Amniotic epithelial cell (primary cell): ENCODE measurements around the gene C3orf22.

Experiments
- DNase-seq: peaks from one replicate; pipeline ENCODE4 v3.0.0-alpha.2; 2010; ENCODE audit warnings: low read depth

The C3orf22 gene

GRCh38 chr3:126556637-126557414 lies 1.9 kb downstream of the C3orf22 start:
- DNase-seq: no peak

- DNase-seq: no peak
Measured at GRCh38 chr3:126555795-126556636, 2.7 kb downstream of the C3orf22 start.

GRCh38 chr3:126554560-126555525 lies 3.9 kb downstream of the C3orf22 start:
- DNase-seq: no peak

DNA sequence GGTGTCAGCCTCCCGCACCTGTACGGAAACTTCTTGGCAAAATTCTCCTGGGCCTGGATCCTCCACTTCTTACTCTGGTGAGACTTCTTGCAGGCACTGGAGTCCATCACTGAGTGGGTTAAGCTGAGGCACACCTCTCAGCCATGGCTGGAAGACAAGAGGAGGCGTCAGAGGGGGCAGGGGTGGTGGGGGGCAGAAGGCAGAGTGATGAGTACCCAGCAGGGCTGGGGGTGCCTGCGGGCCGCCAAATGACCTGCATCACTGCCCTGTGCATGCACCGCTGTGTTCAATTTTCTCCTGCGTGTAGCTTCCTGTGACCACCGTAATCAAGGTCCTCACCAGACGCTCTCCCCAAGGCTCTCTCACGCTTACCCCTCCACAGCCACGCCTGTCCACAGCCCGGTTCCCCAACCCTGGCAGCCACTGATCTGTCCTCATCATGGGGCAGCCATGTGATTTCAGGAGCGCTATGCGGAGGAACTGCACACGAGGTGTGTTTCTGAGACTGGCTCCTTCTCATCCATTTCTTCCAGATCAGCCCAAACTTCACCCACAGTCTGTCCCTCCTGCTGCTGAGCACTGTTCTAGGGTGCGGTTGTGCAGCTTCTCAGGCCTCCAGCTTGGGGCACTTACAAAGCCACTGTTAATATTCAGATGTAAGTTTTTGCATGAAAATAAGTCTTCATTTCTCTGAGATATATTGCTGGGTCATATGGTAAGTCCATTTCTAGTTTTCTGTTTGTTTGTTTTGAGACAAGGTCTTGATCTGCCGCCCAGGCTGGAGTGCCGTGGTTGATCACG lies 5.2 kb downstream of the C3orf22 start:
- no peak for DNase-seq

- no peak for DNase-seq
Measured at GRCh38 chr3:126552688-126553283, 5.9 kb downstream of the C3orf22 start.

DNA sequence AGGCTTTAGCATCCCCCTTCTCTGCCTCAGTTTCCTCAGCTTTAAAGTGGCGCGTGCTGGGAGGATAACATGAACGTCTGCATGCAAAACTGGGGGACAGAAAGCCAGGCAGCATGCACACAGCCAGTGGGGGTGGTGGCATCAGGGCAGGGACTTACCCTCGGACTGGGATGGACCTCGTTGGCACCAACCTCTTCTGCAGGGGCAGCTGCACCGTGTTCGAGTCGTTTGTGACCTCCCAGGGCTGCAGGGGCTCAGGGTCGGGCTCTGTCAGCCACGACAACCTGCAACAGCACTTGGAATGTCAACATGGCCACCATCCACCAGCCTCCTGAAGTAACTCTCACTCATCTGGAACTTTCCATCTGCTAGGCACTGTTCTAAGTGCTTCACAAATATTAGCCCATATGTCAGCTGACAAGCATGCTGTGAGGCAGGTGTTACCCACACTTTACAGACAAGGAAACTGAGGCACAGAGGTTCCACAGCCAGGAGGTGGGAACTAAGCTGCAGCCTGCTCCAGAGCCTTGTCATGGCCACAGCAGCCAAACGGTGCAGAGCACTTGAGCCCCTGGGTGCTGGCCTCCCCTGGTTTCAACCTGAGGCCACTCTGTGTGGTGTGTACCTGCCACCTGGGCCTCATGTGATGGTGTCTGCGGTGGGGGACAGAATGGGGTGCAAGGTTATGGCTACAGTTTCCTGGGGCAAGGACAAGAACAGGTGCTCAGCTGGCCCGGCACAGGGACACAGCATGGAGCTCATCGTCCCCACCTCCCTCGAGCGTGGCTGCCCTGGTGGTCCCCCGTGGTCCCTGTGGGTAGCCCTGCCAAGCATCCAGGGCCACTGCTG lies 6.7 kb downstream of the C3orf22 start:
- no peak for DNase-seq

GRCh38 chr3:126551121-126551838 lies 7.5 kb downstream of the C3orf22 start:
- no peak for DNase-seq

DNA sequence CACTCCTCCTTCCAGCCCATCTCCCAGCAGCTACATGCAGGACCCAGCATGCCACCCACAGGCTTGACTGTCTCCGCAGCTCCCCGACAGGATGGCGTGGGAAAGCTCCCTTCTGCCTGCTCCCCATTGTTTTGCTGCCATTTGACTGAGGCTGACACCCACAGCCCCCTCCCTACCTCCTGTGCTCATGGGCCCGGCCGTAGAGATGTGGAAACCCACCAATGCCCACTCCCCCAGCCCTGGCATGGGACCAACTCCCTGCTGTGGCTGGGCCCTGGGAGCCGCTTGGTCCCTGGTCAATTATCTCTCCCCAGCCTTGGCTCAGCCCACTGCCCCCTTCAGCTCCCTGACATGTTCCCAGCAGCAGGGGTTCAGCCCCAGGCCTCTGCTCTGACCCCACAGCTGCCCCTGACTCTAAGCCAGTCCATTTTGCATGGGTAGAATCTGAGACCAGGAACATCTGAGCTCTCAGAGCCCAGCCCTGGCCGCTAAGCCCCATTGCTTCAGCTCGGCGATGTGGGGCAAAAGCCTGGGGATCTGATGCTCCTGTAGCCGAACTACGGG lies 8.2 kb downstream of the C3orf22 start:
- DNase-seq: no peak

DNA sequence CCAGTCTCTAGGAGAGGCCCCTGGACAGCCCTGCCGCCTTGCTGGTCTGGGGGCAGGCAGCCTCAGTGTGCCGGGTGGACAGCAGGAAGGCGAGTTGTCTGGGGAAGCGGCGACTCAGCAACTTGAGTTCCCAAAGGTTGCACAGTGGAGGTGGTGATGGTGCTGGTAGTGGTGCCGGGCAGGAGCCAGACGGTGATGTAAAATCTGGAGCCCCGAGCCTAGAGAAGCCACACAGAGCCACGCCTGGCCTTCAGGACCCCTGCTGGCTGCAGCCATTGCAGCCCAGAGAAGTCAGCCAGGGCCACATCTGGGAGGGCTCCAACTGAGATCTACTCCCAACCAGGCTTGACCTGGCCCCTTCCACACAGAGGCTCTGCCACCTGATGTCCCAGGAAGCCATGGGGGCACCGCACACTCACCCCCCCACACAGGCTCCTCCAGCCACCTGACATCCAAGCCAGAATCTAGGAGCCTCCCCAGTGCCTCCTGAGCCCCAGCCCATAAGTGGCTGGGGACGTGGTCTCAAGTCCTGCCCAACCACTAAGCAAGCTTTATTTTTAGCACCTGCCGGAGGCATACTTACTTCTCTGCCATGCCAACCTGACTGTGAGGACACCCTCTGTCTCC lies 8.8 kb downstream of the C3orf22 start:
- DNase-seq: no peak

GRCh38 chr3:126548556-126549466 lies 9.9 kb downstream of the C3orf22 start:
- DNase-seq: peak; percentile 7

GRCh38 chr3:126547721-126548120 lies 11.0 kb downstream of the C3orf22 start:
- DNase-seq: no peak

DNA sequence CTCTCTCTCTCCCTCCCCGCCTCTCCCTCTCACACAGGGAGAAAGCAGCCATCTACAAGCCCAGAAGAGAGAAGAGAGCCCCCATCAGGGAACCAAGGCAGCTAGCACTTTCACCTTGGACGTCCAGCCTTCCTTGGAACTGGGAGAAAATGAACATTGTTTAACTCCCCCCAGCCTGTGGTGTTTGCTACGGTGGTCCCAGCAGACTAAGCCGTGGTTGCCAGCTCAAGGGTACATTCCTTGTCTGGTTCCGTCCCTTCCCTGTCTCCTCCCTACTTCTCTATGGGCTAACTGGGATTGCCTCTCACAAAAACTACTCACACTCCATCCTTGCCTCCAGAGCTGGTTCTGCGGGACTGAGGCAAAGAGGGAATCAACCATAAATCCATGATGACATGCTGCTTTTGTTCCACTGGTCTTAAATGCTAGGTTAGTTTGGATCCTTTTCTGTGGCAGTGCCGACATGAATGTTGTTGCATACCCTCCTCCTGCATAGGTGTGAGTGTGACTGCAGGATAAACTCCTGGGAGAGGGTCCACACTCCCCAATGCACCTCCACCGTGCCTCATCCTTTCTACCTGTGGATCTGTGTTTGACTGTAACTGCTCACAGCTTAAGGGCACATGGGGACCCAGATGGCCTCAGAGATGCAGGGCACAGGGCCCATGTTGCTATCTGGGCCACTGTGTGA lies 12.0 kb downstream of the C3orf22 start:
- no peak for DNase-seq

DNA sequence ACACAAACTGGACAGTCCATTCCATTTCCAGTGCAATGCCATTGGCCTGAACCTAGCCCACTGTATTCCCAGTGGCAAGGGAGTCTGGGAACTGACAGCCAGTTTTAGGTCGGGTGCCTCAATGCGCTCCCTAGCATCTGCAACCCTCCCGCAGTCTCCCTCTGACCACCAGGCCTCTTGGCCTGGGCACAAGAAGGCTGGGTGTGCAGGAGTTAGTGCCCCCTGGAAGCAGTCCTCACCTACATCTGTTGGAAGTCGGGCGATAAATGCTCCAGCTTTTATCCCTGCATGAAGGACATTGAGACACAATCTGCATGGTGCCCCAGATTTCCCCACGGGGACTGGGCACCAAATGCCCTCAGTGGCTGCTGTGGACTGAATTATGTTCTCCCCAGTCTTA lies 12.7 kb downstream of the C3orf22 start:
- no peak for DNase-seq

DNA sequence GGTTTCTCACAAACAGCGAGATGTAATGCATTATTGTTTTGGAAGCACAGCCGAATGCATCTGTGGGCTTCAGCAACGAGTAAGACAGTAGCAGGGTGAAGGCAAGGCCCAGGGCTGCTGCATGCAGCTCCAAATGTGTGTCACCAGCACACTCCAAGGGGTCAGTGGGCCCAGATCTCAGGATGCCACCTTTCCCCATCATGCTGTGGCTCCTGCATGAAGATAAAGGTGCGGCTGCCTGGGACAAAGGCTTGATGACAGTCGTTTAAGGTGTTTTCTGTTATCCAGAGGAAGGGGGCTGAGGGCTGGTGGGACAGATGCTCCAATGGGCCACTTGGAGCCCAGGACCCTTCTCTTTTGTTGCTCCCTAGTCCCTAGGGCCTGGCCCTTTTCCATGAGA lies 13.2 kb downstream of the C3orf22 start:
- no peak for DNase-seq

DNA sequence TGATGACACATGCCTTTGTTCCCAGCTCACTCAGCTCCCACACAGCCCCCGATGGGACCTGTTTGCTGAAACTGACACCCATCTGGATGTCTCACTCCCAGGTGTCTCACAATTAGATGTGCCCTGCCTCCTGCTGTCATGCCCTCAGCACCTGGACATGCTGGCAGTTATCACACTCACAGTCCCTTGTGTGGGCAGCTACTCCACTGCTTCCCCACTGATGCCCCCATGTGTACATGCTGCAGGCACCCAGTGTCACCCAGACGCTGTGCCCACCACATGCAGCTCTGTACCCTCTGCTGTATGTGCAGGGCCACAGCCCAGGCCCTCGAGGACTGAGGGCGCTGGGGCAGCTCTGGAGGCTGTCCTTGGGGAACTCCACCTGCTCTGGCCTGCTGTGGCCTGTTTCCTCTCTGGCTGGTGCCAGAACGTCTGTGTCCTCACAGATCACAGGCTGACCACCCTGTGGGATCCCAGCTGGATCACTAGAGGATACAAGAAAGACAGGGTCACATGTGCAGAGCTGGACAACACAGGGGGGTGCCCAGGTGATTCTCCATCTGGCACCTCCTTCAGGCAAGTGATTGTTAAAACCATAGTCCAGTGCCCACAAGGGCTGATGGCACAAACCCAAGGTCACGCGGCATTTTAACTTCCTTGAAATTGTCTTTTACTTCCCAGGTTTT lies 14.0 kb downstream of the C3orf22 start:
- no peak for DNase-seq

- no peak for DNase-seq
Measured at GRCh38 chr3:126543457-126544061, 15.2 kb downstream of the C3orf22 start.
